Immature natural killer cell (primary cell): ENCODE data around the gene EPN2. TPM values are rescaled to one million over a fixed set of nuclear protein-coding genes. Genes with fewer than 3 reads are reported as not detected.

Experiments
- DNase-seq, 3 donors: peaks; one replicate each; pipeline ENCODE4 v3.0.0; 2022; ENCODE audit warnings: mixed read lengths in 1 of 3
- H3K27ac Mint-ChIP-seq, 6 donors: one replicate each; pipeline ENCODE4 v1.8.0; 2020; ENCODE audit warnings: mixed read lengths in 6 of 6, mild to moderate bottlenecking in 5 of 6, inconsistent platforms in 4 of 6, moderate library complexity in 3 of 6
- H3K27me3 Mint-ChIP-seq, 3 donors: one replicate each; pipeline ENCODE4 v1.8.0; 2020 to 2021; ENCODE audit warnings: low read depth in 3 of 3, mild to moderate bottlenecking in 3 of 3, mixed read lengths in 3 of 3, moderate library complexity in 3 of 3, inconsistent platforms in 1 of 3
- H3K36me3 Mint-ChIP-seq, 3 donors: one replicate each; pipeline ENCODE4 v1.8.0; 2020; ENCODE audit warnings: mixed read lengths in 3 of 3, inconsistent platforms in 2 of 3, mild to moderate bottlenecking in 2 of 3
- H3K4me1 Mint-ChIP-seq, 2 donors: one replicate each; pipeline ENCODE4 v1.8.0; 2020; ENCODE audit warnings: inconsistent platforms in 2 of 2, mild to moderate bottlenecking in 2 of 2, mixed read lengths in 2 of 2, moderate library complexity in 1 of 2
- H3K4me3 Mint-ChIP-seq, 5 donors: one replicate each; pipeline ENCODE4 v1.8.0; 2020; ENCODE audit warnings: mild to moderate bottlenecking in 5 of 5, mixed read lengths in 5 of 5, inconsistent platforms in 3 of 5, moderate library complexity in 3 of 5
- H3K9me3 Mint-ChIP-seq, 6 donors: one replicate each; pipeline ENCODE4 v1.8.0; 2020; ENCODE audit warnings: mild to moderate bottlenecking in 6 of 6, mixed read lengths in 6 of 6, inconsistent platforms in 4 of 6, moderate library complexity in 3 of 6
- polyA plus RNA-seq, 3 donors: library from polyadenylated mRNA; unstranded; fragments of 300-500 nt; fragmentation: Illumina TruSeq; gene quantifications; one replicate each; pipeline ENCODE4 v1.2.3, GENCODE V29; 2021

EPN2 gene
- polyA plus RNA-seq, 3 donors from 2014 or later = 0.84 to 8.1 TPM; not detected in 1

DNA sequence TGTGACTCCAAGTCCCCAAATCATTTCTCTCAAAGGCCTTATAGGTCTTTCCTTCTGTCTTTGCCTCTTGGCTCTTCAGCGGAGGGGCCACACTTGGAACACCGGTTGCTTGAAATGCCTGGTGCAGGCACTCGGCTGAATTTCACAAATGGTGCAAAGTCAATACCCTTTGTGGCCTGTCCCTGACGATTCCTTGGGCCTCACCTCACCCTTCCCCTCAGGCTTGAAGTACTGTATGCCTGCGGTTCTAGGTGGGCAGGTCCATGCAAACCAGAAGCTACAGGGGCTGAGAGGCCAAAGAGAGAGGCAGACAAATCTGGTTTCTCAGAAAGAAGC lies 129.4 kb downstream of the EPN2 start:
- Mint-ChIP-seq H3K4me3 (no peak overlapping the region), H3K9me3 (peaks cover 0 to 2% (median 0%) of the 10 kb centered on the region in 6 donors), H3K27ac (peak overlapping the region; percentile 78 to 98 (median 88)), H3K36me3 (peaks cover 0 to 3% (median 0%) of the 10 kb centered on the region in 3 donors), H3K27me3 (peaks cover 8 to 30% (median 20%) of the 10 kb centered on the region in 3 donors), H3K4me1 (peaks cover 81 to 83% of the 10 kb centered on the region in 2 donors)
- DNase-seq = no peak

- Mint-ChIP-seq H3K27ac (peak overlapping the region; percentile 95 to 98 (median 97)), H3K4me3 (peak overlapping the region in 2 of 5 donors; percentile 14 to 84)
These were observed 131.1 kb downstream of the EPN2 start for GRCh38 chr17:19368229-19368628.

DNA sequence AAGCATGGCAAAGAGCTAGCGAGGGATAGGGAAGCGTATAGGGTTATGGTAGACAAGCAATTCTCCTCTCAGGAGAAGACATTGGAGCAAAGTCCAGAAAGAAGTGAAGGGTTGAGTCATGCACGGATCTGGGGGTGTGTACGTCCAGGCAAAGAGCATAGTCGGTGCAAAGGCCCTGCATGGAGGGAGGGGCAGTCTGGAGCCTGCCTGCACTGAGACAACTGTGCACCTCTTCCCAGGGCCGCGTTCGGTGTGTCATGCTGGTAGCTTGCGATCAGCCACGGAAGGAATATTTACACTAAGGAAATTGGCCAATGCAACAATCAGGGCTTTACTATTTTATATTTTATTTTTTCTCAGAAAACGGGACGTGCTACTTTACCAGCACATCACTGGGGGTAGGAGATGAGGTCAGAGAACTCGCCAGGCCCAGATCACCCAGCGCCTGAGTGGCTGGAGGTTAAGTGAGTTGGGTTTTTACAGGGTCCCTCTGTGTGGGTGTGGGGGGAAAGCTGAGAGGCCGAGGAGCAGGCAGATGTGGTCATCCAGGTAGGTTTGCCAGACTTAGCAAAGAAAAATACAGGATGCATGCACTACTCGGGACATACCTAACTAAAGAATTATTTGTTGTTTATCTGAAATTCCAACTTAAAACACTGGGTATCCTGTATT lies 132.1 kb downstream of the EPN2 start:
- Mint-ChIP-seq H3K36me3 (peaks cover 0 to 3% (median 0%) of the 10 kb centered on the region in 3 donors), H3K27me3 (peaks cover 2 to 29% (median 13%) of the 10 kb centered on the region in 3 donors), H3K9me3 (peaks cover 0 to 2% (median 0%) of the 10 kb centered on the region in 6 donors), H3K27ac (peak overlapping the region; percentile 95 to 98 (median 97)), H3K4me1 (peaks cover 85% of the 10 kb centered on the region in 2 donors), H3K4me3 (peak overlapping the region; percentile 84 to 100 (median 88))
- DNase-seq = no peak

More at GRCh38 chr17:19368229-19368628, 131.1 kb downstream of the EPN2 start:
- Mint-ChIP-seq H3K36me3 (peaks cover 0 to 3% (median 0%) of the 10 kb centered on the region in 3 donors), H3K4me1 (peaks cover 85 to 88% of the 10 kb centered on the region in 2 donors), H3K27me3 (peaks cover 2 to 29% (median 13%) of the 10 kb centered on the region in 3 donors), H3K9me3 (peaks cover 0 to 2% (median 0%) of the 10 kb centered on the region in 6 donors)
- DNase-seq = no peak

DNA sequence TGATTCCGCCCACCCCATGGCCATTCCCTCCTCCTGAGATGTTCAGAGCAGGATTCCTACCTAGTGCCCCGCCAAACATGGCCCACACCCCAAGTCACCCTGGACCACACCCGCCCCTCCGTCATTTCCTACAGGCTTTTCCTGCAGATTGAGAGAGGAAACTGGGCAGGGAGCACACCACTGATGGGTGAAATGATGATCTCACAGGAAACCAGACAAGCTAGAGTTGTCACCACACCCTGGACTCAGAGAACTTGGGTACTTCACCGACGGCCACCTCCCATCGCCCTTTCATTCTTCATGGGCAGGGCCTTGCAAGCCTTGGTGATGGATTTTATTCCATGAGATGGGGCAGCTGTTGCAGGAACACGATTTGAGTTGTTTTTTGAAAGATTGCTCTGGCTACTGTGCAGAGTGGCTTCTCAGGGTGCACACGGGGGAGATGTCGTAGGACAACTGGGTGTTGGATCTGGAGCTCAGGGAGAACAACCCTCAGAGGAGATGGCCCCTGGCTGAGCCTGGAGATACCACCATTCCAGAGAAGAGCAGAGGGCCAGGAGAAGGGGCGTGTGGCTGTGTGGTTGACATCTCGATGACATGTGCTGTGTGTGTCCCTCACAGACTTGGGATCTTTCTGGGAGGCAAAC lies 132.8 kb downstream of the EPN2 start:
- peak overlapping the region; percentile 84 to 100 (median 88) for H3K4me3 Mint-ChIP-seq
- peaks cover 2 to 32% (median 13%) of the 10 kb centered on the region in 3 donors for H3K27me3 Mint-ChIP-seq
- peak; percentile 73 to 79 (median 73) for DNase-seq
- H3K27ac Mint-ChIP-seq = peak overlapping the region; percentile 95 to 98 (median 97)
- H3K36me3 Mint-ChIP-seq = peaks cover 0 to 7% (median 0%) of the 10 kb centered on the region in 3 donors
- H3K4me1 Mint-ChIP-seq = peaks cover 87 to 88% of the 10 kb centered on the region in 2 donors
- H3K9me3 Mint-ChIP-seq = peaks cover 0 to 2% (median 0%) of the 10 kb centered on the region in 6 donors

- peak; percentile 72 to 78 (median 75) for DNase-seq
- H3K27ac Mint-ChIP-seq = peak overlapping the region; percentile 95 to 98 (median 97)
- peak overlapping the region; percentile 84 to 100 (median 88) for H3K4me3 Mint-ChIP-seq
- H3K36me3 Mint-ChIP-seq = peaks cover 0 to 7% (median 0%) of the 10 kb centered on the region in 3 donors
- peaks cover 86 to 87% of the 10 kb centered on the region in 2 donors for H3K4me1 Mint-ChIP-seq
- H3K9me3 Mint-ChIP-seq = peaks cover 0 to 2% (median 0%) of the 10 kb centered on the region in 6 donors
- peaks cover 2 to 32% (median 13%) of the 10 kb centered on the region in 3 donors for H3K27me3 Mint-ChIP-seq
These were observed 133.4 kb downstream of the EPN2 start for GRCh38 chr17:19370493-19370960.

GRCh38 chr17:19371259-19372010 lies 134.3 kb downstream of the EPN2 start:
- peaks cover 0 to 7% (median 0%) of the 10 kb centered on the region in 3 donors for H3K36me3 Mint-ChIP-seq
- H3K9me3 Mint-ChIP-seq = peaks cover 0 to 2% (median 0%) of the 10 kb centered on the region in 6 donors
- H3K27ac Mint-ChIP-seq = peak overlapping the region; percentile 95 to 98 (median 97)
- peaks cover 84 to 87% of the 10 kb centered on the region in 2 donors for H3K4me1 Mint-ChIP-seq
- peak; percentile 48 to 62 (median 53) for DNase-seq
- peak overlapping the region; percentile 84 to 100 (median 88) for H3K4me3 Mint-ChIP-seq
- H3K27me3 Mint-ChIP-seq = peaks cover 2 to 32% (median 13%) of the 10 kb centered on the region in 3 donors

DNA sequence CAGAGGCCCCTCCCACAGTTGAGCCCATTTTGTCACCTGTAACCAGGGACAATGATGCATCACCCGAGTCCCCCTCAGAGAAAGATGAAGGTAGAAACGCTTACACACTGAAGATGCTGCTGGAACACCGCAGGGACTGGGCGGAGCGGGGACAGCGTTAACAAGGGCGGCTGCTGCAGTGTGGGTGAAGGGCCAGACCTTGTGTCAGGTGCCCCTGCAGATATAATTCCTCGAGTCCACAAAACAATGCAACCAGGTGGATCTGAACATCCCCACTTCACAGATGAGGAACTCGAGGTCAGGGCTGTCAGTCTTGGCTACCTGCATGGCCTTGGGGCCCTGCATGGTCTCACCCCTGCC lies 134.8 kb downstream of the EPN2 start:
- H3K4me3 Mint-ChIP-seq = peak overlapping the region; percentile 84 to 100 (median 88)
- H3K9me3 Mint-ChIP-seq = peaks cover 0 to 2% (median 0%) of the 10 kb centered on the region in 6 donors
- no peak for DNase-seq
- H3K4me1 Mint-ChIP-seq = peaks cover 84 to 86% of the 10 kb centered on the region in 2 donors
- H3K27me3 Mint-ChIP-seq = peaks cover 2 to 34% (median 16%) of the 10 kb centered on the region in 3 donors
- H3K27ac Mint-ChIP-seq = peak overlapping the region; percentile 95 to 98 (median 97)
- H3K36me3 Mint-ChIP-seq = peaks cover 0 to 7% (median 0%) of the 10 kb centered on the region in 3 donors

GRCh38 chr17:19372439-19372838 lies 135.3 kb downstream of the EPN2 start:
- Mint-ChIP-seq H3K4me1 (peaks cover 87 to 88% of the 10 kb centered on the region in 2 donors), H3K9me3 (peaks cover 0 to 2% (median 0%) of the 10 kb centered on the region in 6 donors), H3K4me3 (peak overlapping the region; percentile 84 to 100 (median 88)), H3K27ac (peak overlapping the region; percentile 95 to 98 (median 97)), H3K27me3 (peaks cover 2 to 35% (median 17%) of the 10 kb centered on the region in 3 donors), H3K36me3 (peaks cover 0 to 7% (median 0%) of the 10 kb centered on the region in 3 donors)
- DNase-seq = no peak

GRCh38 chr17:19372866-19373504 lies 135.8 kb downstream of the EPN2 start:
- no peak for DNase-seq
- Mint-ChIP-seq H3K27me3 (peaks cover 5 to 39% (median 22%) of the 10 kb centered on the region in 3 donors), H3K4me3 (peak overlapping the region in 3 of 5 donors; percentile 38 to 87 (median 38)), H3K9me3 (peaks cover 0 to 2% (median 0%) of the 10 kb centered on the region in 6 donors), H3K36me3 (peaks cover 0 to 7% (median 0%) of the 10 kb centered on the region in 3 donors), H3K27ac (peak overlapping the region in 5 of 6 donors; percentile 28 to 98 (median 97)), H3K4me1 (peaks cover 84 to 85% of the 10 kb centered on the region in 2 donors)

DNA sequence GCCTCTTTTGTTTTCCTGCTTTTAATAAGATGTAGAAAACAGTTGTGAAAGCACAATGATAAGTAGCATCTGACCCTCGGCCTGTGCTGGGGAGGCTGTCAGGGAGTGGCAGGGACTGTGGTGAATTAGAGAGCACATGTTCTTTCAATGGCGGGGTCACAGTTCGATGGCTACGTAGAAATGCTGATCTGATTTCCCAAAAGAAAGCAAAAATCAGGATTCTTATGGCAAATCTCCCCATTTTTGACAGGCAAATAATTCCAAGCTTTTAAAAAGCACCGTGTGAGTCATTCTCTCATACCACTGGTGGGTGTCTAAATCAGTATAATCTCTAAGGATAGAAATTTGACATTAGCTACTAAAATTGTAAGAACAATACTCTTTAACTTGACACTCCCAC lies 137.0 kb downstream of the EPN2 start:
- peaks cover 0 to 2% (median 0%) of the 10 kb centered on the region in 6 donors for H3K9me3 Mint-ChIP-seq
- H3K27ac Mint-ChIP-seq = peak overlapping the region in 2 of 6 donors; percentile 69 to 77
- peaks cover 77 to 78% of the 10 kb centered on the region in 2 donors for H3K4me1 Mint-ChIP-seq
- peaks cover 8 to 38% (median 24%) of the 10 kb centered on the region in 3 donors for H3K27me3 Mint-ChIP-seq
- peak overlapping the region in 2 of 5 donors; percentile 18 to 38 for H3K4me3 Mint-ChIP-seq
- no peak for DNase-seq
- H3K36me3 Mint-ChIP-seq = peaks cover 0 to 5% (median under 1%) of the 10 kb centered on the region in 3 donors

- Mint-ChIP-seq H3K4me1 (peaks cover 73 to 77% of the 10 kb centered on the region in 2 donors), H3K9me3 (no peaks in the 10 kb centered on the region), H3K27me3 (peaks cover 10 to 27% (median 20%) of the 10 kb centered on the region in 3 donors), H3K36me3 (peaks cover 7 to 17% (median 7%) of the 10 kb centered on the region in 3 donors), H3K4me3 (peak overlapping the region; percentile 52 to 72 (median 64)), H3K27ac (peak overlapping the region in 2 of 6 donors; percentile 59 to 84)
- DNase-seq = no peak
These were observed 138.6 kb downstream of the EPN2 start for GRCh38 chr17:19375732-19376131.

DNA sequence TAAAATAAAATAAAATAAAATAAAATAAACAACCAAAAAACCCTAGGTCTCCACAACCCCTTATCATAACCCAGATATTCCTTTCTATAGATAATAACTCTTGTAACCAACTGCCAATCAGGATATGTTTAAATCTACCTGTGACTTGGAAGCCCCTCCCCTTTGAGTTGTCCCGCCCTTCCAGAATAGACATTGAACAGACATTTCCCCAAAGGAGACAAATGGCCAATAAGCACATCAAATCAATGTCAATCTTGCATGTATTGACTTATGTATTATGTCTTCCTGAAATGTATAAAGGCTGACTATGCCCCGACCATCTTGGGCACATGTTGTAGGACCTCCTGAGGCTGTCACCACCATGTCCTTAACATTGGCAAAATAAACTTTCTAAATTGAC lies 139.6 kb downstream of the EPN2 start:
- Mint-ChIP-seq H3K9me3 (no peaks in the 10 kb centered on the region), H3K36me3 (peaks cover 8 to 26% (median 9%) of the 10 kb centered on the region in 3 donors), H3K27ac (peak overlapping the region; percentile 92 to 98 (median 96)), H3K27me3 (peaks cover 8 to 17% (median 12%) of the 10 kb centered on the region in 3 donors), H3K4me3 (peak overlapping the region; percentile 96 to 99 (median 98)), H3K4me1 (peaks cover 63 to 69% of the 10 kb centered on the region in 2 donors)
- no peak for DNase-seq
